Adrenal gland (tissue), 12 donors: ENCODE data around the gene LIN7B. TPM values are rescaled to one million over a fixed set of nuclear protein-coding genes. Genes with fewer than 3 reads are reported as not detected.
A peak's percentile ranks its signal among the peaks of the same experiment; 100 is the strongest.

Source experiments
- DNase-seq, 7 donors: peaks; one replicate each; pipeline ENCODE4 v3.0.0-alpha.2; 2019 to 2020
- H3K27ac ChIP-seq, 5 donors: fragments of 200-600 bp; sonication (generic) in 4 of 5; 1 replicate in 3 of 5; 2 replicates in 2 of 5; pipeline versions ENCODE4 v1.5.1 to v1.8.0; 2016 to 2020; ENCODE audit warnings: mild to moderate bottlenecking in 1 of 5
- H3K27me3 ChIP-seq: fragments of 200-600 bp; 2 replicates; pipeline ENCODE4 v1.8.0; 2021
- H3K36me3 ChIP-seq, 2 donors: fragments of 200-600 bp; replicated peaks in 1 of 2; 1 replicate in 1 of 2; 2 replicates in 1 of 2; pipeline versions ENCODE4 v1.5.1 to v1.8.0; 2018 to 2022
- H3K4me1 ChIP-seq, 2 donors: fragments of 200-600 bp; replicated peaks in 1 of 2; 1 replicate in 1 of 2; 2 replicates in 1 of 2; pipeline versions ENCODE4 v1.5.1 to v1.8.0; 2018 to 2021
- H3K4me3 ChIP-seq, 4 donors: fragments of 200-600 bp; sonication (generic) in 3 of 4; one replicate each; pipeline ENCODE4 v1.5.1; 2016 to 2018
- H3K9me3 ChIP-seq, 3 donors: fragments of 200-600 bp; sonication (generic) in 1 of 3; replicated peaks in 1 of 3; 1 replicate in 2 of 3; 2 replicates in 1 of 3; pipeline versions ENCODE4 v1.5.1 to v1.8.0; 2016 to 2021
- CTCF ChIP-seq, 6 experiments: fragments of 450-650 bp in 4 of 6; fragments of 200-600 bp in 2 of 6; sonication (generic) in 1 of 6; IDR thresholded peaks; 1 replicate in 5 of 6; 2 replicates in 1 of 6; pipeline versions ENCODE4 v1.5.1 to v1.8.0; 2016 to 2021; ENCODE audit warnings: antibody characterized with exemption in 6 of 6, mild to moderate bottlenecking in 2 of 6, moderate library complexity in 1 of 6
- POLR2A ChIP-seq, 2 donors: fragments of 450-650 bp; IDR thresholded peaks; one replicate each; pipeline ENCODE4 v1.6.1; 2017; ENCODE audit warnings: antibody characterized with exemption in 2 of 2, mild to moderate bottlenecking in 2 of 2, moderate library complexity in 1 of 2
- WGBS, 4 donors: extraction: QIAGEN DNeasy Blood & Tissue Kit in 2 of 4; methylation state at CpG; one replicate each; pipeline versions ENCODE4 v1.1.5 to v1.1.7; 2013 to 2017; 5-methylcytosine and 5-hydroxymethylcytosine counted together
- intact Hi-C, 2 donors: fragments of 100-400 bp; cut with DNase I; formaldehyde crosslinking; loops; one replicate each; pipeline versions ENCODE4 v1.14.1 to v1.15.0; 2022 to 2023
- polyA plus RNA-seq, 3 donors: library from polyadenylated mRNA; stranded (reverse); fragments of 200-250 nt in 2 of 3; fragments of 350-450 nt in 1 of 3; fragmentation: Illumina TruSeq in 1 of 3; extraction: RNeasy Lipid Tissue Mini Kit (QIAGEN cat#74804) in 1 of 3; gene quantifications; one replicate each; pipeline ENCODE4 v1.2.3, GENCODE V29; 2013 to 2014
- total RNA-seq, 9 donors: library from RNA; depleted of rRNA in 4 of 9; stranded (reverse); fragments of >200 nt in 4 of 9; fragments of 120-200 nt in 1 of 9; fragmentation: NEBNext Ultra II Directional in 1 of 9; extraction: Animal tissue kit (Norgen Biotek cat#: 25700) in 1 of 9; gene quantifications; one replicate each; pipeline versions ENCODE4 v1.1.0 to v1.2.4, GENCODE V29; 2013 to 2023
- donor health status: healthy with polysubstance abuse.
- donor health status: Bipolar disorder and iron deficiency.
- donor health status: DM: yes; HTN: yes; CAD: no.
- donor health status: DM: no; HTN: no; CAD: no.
- donor health status: DM: no; HTN: no; CAD: no.
- donor health status: DM: yes; HTN: yes; CAD: no.

LIN7B gene
- total and polyA plus RNA-seq, 12 donors: 4.4 to 35.2 (median 11.1) TPM

GRCh38 chr19:49117677-49118564 lies 3.8 kb downstream of the LIN7B start:
- peak overlapping the region in 2 of 4 donors; percentile 44 to 61 for H3K4me3 ChIP-seq
- intact Hi-C loops: no loop called here
- no peaks in the 10 kb centered on the region for H3K27me3 ChIP-seq
- H3K27ac ChIP-seq: peak overlapping the region; percentile 87 to 98 (median 96)
- no peaks in the 10 kb centered on the region for H3K9me3 ChIP-seq
- no peak for TF ChIP-seq POLR2A (IDR thresholded peaks at IDR 0.05)
- TF ChIP-seq CTCF (IDR thresholded peaks at IDR 0.05): no peak
- H3K36me3 ChIP-seq: no peaks in the 10 kb centered on the region
- H3K4me1 ChIP-seq: peaks cover 24 to 33% of the 10 kb centered on the region in 2 donors
- 43 to 66% (median 56%) methylated on average over 12 to 26 of the region's 26 CpGs for WGBS, 4 donors
- no peak for DNase-seq

GRCh38 chr19:49118565-49119410 lies 4.6 kb downstream of the LIN7B start, which contains the start of gene C19orf73:
Gene C19orf73 (minus strand): TSS chr19:49119143. CDS start chr19:49119022, 121 bp downstream.
- intact Hi-C loops: no loop called here
- H3K9me3 ChIP-seq: no peaks in the 10 kb centered on the region
- peak; percentile 34 to 70 for TF ChIP-seq POLR2A (IDR thresholded peaks at IDR 0.05)
- TF ChIP-seq CTCF (IDR thresholded peaks at IDR 0.05): peak in 4 of 6 experiments; percentile 16 to 50 (median 31)
- WGBS, 4 donors: 1% methylated on average over 24 to 85 of the region's 85 CpGs
- peak; percentile 95 to 97 (median 95) for DNase-seq
- no peaks in the 10 kb centered on the region for H3K36me3 ChIP-seq
- no peaks in the 10 kb centered on the region for H3K27me3 ChIP-seq
- peak within 1 kb of the TSS in 2 of 4 donors; percentile 44 to 61 for H3K4me3 ChIP-seq
- H3K4me1 ChIP-seq: peaks cover 22 to 27% of the 10 kb centered on the region in 2 donors
- peak within 1 kb of the TSS; percentile 87 to 98 (median 96) for H3K27ac ChIP-seq

GRCh38 chr19:49119411-49120324 lies 5.5 kb downstream of the LIN7B start, which contains the start of gene PPFIA3:
Gene PPFIA3 (plus strand): TSS chr19:49119544. CDS start chr19:49127874, 8,330 bp downstream.
- DNase-seq: peak; percentile 68 to 83 (median 74)
- WGBS, 4 donors: 0 to 1% (median 0%) methylated on average over 5 to 88 of the region's 90 CpGs
- Histone ChIP-seq H3K4me3 (peak within 1 kb of the TSS in 2 of 4 donors; percentile 44 to 61), H3K9me3 (no peaks in the 10 kb centered on the region), H3K27me3 (no peaks in the 10 kb centered on the region), H3K36me3 (no peaks in the 10 kb centered on the region), H3K27ac (peak within 1 kb of the TSS; percentile 87 to 98 (median 96)), H3K4me1 (peaks cover 19 to 24% of the 10 kb centered on the region in 2 donors)
- intact Hi-C loops: no loop called here
- no peak for TF ChIP-seq POLR2A (IDR thresholded peaks at IDR 0.05)
- TF ChIP-seq CTCF (IDR thresholded peaks at IDR 0.05): no peak
